Measurements from ENCODE around the gene IGFN1. TPM values are rescaled to one million over a fixed set of nuclear protein-coding genes. Genes with fewer than 3 reads are reported as not detected.
A peak's percentile ranks its signal among the peaks of the same experiment; 100 is the strongest.

IGFN1 gene
- total RNA-seq (2021) (4.3 TPM in 2 replicates), Bru-seq, nascent RNA (percentile 37 among the genes with signal in this experiment), BruChase-seq, experiment 1, labeled RNA remaining after a 2-hour chase (percentile 38 among the genes with signal in this experiment), BruChase-seq, experiment 2, labeled RNA remaining after a 6-hour chase (percentile 57 among the genes with signal in this experiment)
- long read RNA-seq = 0 reads

- no peak within 1 kb of the TSS for H3K27ac ChIP-seq
- H3K4me1 ChIP-seq (replicated peaks; ENCODE audit: insufficient read depth) = peaks cover 21% of the 10 kb centered on the region
- H3K9me2 ChIP-seq (ENCODE audit: insufficient read depth) = no peaks in the 10 kb centered on the region
- no peaks in the 10 kb centered on the region for H3K9me3 ChIP-seq (ENCODE audit: insufficient read depth, low read depth)
- no TSS peak for BruUV-seq (replicated peaks)
- H3K36me3 ChIP-seq (ENCODE audit: low read depth) = no peaks in the 10 kb centered on the region
- H3F3A ChIP-seq (ENCODE audit: insufficient read depth, low read depth) = no peaks in the 10 kb centered on the region
- no peaks in the 10 kb centered on the region for H3K79me2 ChIP-seq (ENCODE audit: low read depth)
- POLR2A ChIA-PET (ENCODE audit: unreplicated experiment) = no interaction called here
- H3K27me3 ChIP-seq (ENCODE audit: insufficient read depth, low read depth) = no peaks in the 10 kb centered on the region
- H2AFZ ChIP-seq = no peak within 1 kb of the TSS
- TF ChIP-seq EZH2 (IDR thresholded peaks at IDR 0.05; ENCODE audit: low read depth) (no peak), CTCF (conservative IDR thresholded peaks at IDR 0.05) (no peak)
- H3K4me2 ChIP-seq = peak within 1 kb of the TSS; percentile 59
- DNase-seq = peak in 1 of 2 experiments; percentile 65
- H4K20me1 ChIP-seq (ENCODE audit: insufficient read depth) = no peaks in the 10 kb centered on the region
- no peak within 1 kb of the TSS for H3K4me3 ChIP-seq
- intact Hi-C loops (cut with micrococcal nuclease; ENCODE audit: unreplicated experiment) = loop anchor here (1.0 kb wide), 1 partner anchor 19 kb away; no protein-coding TSS in a partner anchor
- CTCF ChIA-PET = no interaction called here
These were observed at the start of gene IGFN1 for GRCh38 chr1:201190624-201191051. Gene IGFN1, plus strand, starts transcription at chr1:201190824. Its CDS starts 2,470 bp downstream, at chr1:201193294.

- no peak for DNase-seq
- Histone ChIP-seq H3K4me1 (replicated peaks; ENCODE audit: insufficient read depth) (no peaks in the 10 kb centered on the region), H4K20me1 (ENCODE audit: insufficient read depth) (no peaks in the 10 kb centered on the region; the same call in 1 of the 2 replicates), H3F3A (ENCODE audit: insufficient read depth, low read depth) (no peaks in the 10 kb centered on the region), H3K36me3 (ENCODE audit: low read depth) (peaks cover 3% of the 10 kb centered on the region; the same call in 1 of the 2 replicates), H2AFZ (no peak overlapping the region), H3K9me2 (ENCODE audit: insufficient read depth) (no peaks in the 10 kb centered on the region), H3K27ac (no peak overlapping the region), H3K9me3 (ENCODE audit: insufficient read depth, low read depth) (no peaks in the 10 kb centered on the region), H3K4me3 (no peak overlapping the region), H3K4me2 (no peak overlapping the region), H3K27me3 (ENCODE audit: insufficient read depth, low read depth) (no peaks in the 10 kb centered on the region), H3K79me2 (ENCODE audit: low read depth) (no peaks in the 10 kb centered on the region)
- ChIA-PET POLR2A (ENCODE audit: unreplicated experiment) (no interaction called here), CTCF (no interaction called here)
- intact Hi-C loops (cut with micrococcal nuclease; ENCODE audit: unreplicated experiment) = no loop called here
- TF ChIP-seq CTCF (conservative IDR thresholded peaks at IDR 0.05) (no peak), EZH2 (IDR thresholded peaks at IDR 0.05; ENCODE audit: low read depth) (no peak)
- BruUV-seq (replicated peaks) = no TSS peak
These were observed 49.7 kb upstream of the IGFN1 start for GRCh38 chr1:201140941-201141260.

- H3K27ac ChIP-seq = no peak overlapping the region
- intact Hi-C loops (cut with micrococcal nuclease; ENCODE audit: unreplicated experiment) = no loop called here
- no peaks in the 10 kb centered on the region for H3F3A ChIP-seq (ENCODE audit: insufficient read depth, low read depth)
- no peaks in the 10 kb centered on the region; the same call in 1 of the 2 replicates for H4K20me1 ChIP-seq (ENCODE audit: insufficient read depth)
- TF ChIP-seq EZH2 (IDR thresholded peaks at IDR 0.05; ENCODE audit: low read depth) = no peak
- TF ChIP-seq CTCF (conservative IDR thresholded peaks at IDR 0.05) = no peak
- peaks cover 3% of the 10 kb centered on the region; the same call in 1 of the 2 replicates for H3K36me3 ChIP-seq (ENCODE audit: low read depth)
- no peak overlapping the region for H3K4me3 ChIP-seq
- H2AFZ ChIP-seq = no peak overlapping the region
- H3K4me1 ChIP-seq (replicated peaks; ENCODE audit: insufficient read depth) = no peaks in the 10 kb centered on the region
- ChIA-PET POLR2A (ENCODE audit: unreplicated experiment) (no interaction called here), CTCF (no interaction called here)
- no peak overlapping the region for H3K4me2 ChIP-seq
- no peaks in the 10 kb centered on the region for H3K79me2 ChIP-seq (ENCODE audit: low read depth)
- no peaks in the 10 kb centered on the region for H3K9me3 ChIP-seq (ENCODE audit: insufficient read depth, low read depth)
- H3K27me3 ChIP-seq (ENCODE audit: insufficient read depth, low read depth) = no peaks in the 10 kb centered on the region
- no peak for DNase-seq
- H3K9me2 ChIP-seq (ENCODE audit: insufficient read depth) = no peaks in the 10 kb centered on the region
- no TSS peak for BruUV-seq (replicated peaks)
These were observed 49.2 kb upstream of the IGFN1 start for GRCh38 chr1:201141418-201141817.
